ENCODE measurements around the gene COX8A. TPM values are rescaled to one million over a fixed set of nuclear protein-coding genes. Genes with fewer than 3 reads are reported as not detected.

COX8A gene
- total RNA-seq, 1 experiment from 2014 or later: 587 TPM

- TF ChIP-seq ZNF532 (CRISPR knock-in tag; IDR thresholded peaks at IDR 0.05; ENCODE audit: borderline replicate concordance): no peak
- 0 out of 2 replicates have a peak, but pooled peaks have one; percentile 66 for TF ChIP-seq ATF1 (CRISPR knock-in tag; IDR thresholded peaks at IDR 0.05)
- no peak for TF ChIP-seq ZMAT4 (CRISPR knock-in tag; IDR thresholded peaks at IDR 0.05)
- TF ChIP-seq NFYB (CRISPR knock-in tag; conservative IDR thresholded peaks at IDR 0.05; ENCODE audit: low read depth): no peak
- TF ChIP-seq ETV6 (CRISPR knock-in tag; IDR thresholded peaks at IDR 0.05): no peak; the same call in 1 of the 2 replicates
- 0 out of 2 replicates have a peak, but pooled peaks have one; percentile 59 for TF ChIP-seq ZNF138 (CRISPR knock-in tag; conservative IDR thresholded peaks at IDR 0.05)
- TF ChIP-seq ZBTB43 (CRISPR knock-in tag; IDR thresholded peaks at IDR 0.05): peak; percentile 20
- TF ChIP-seq IRF1 (CRISPR knock-in tag; IDR thresholded peaks at IDR 0.05): 0 out of 2 replicates have a peak, but pooled peaks have one; percentile 35
- TF ChIP-seq SOX15 (CRISPR knock-in tag; IDR thresholded peaks at IDR 0.05): no peak
- TF ChIP-seq JAZF1 (CRISPR knock-in tag; IDR thresholded peaks at IDR 0.05): no peak
- no peak for TF ChIP-seq KAT7 (CRISPR knock-in tag; IDR thresholded peaks at IDR 0.05; ENCODE audit: borderline replicate concordance)
- peak; percentile 93 for TF ChIP-seq ZNF416 (CRISPR knock-in tag; IDR thresholded peaks at IDR 0.05)
- TF ChIP-seq SMAD4 (CRISPR knock-in tag; IDR thresholded peaks at IDR 0.05): no peak
- TF ChIP-seq CREB1 (CRISPR knock-in tag; IDR thresholded peaks at IDR 0.05): no peak
These were observed 11.9 kb downstream of the COX8A start, which contains the start of gene OTUB1 (continued) for GRCh38 chr11:63986156-63986931.

GRCh38 chr11:63986932-63987513 lies 12.6 kb downstream of the COX8A start:
- H3K27me3 Mint-ChIP-seq (ENCODE audit: low read depth): no peaks in the 10 kb centered on the region
- no peaks in the 10 kb centered on the region for H3K9me3 Mint-ChIP-seq
- ChIA-PET POLR2A (interaction anchor here (0.5 kb wide), 1 partner anchor 386 kb away, joined by 3 read pairs; no protein-coding TSS in a partner anchor), CTCF (interaction anchor here (1.3 to 1.5 kb wide), 3 partner anchors 12 to 15 kb away, joined by 3 to 5 read pairs (median 4); no protein-coding TSS in a partner anchor)
- H3K36me3 Mint-ChIP-seq: peaks cover 25% of the 10 kb centered on the region
- H3K4me1 Mint-ChIP-seq: peaks cover 21% of the 10 kb centered on the region
- peak overlapping the region; percentile 76 for H3K4me3 Mint-ChIP-seq
- no peak for ATAC-seq
- 0 out of 2 replicates have a peak overlapping the region, but pooled peaks have one; percentile 23 for H3K27ac Mint-ChIP-seq
- no peak for DNase-seq (ENCODE audit: low spot score)
- no peak for TF ChIP-seq CBFB (CRISPR knock-in tag; IDR thresholded peaks at IDR 0.05; ENCODE audit: low read depth)
- no peak for TF ChIP-seq CREB1 (CRISPR knock-in tag; IDR thresholded peaks at IDR 0.05)
- TF ChIP-seq ZNF263 (CRISPR knock-in tag; IDR thresholded peaks at IDR 0.05; ENCODE audit: low read depth): no peak
- TF ChIP-seq USF2 (CRISPR knock-in tag; IDR thresholded peaks at IDR 0.05): no peak
- no peak for TF ChIP-seq ERG (CRISPR knock-in tag; IDR thresholded peaks at IDR 0.05)
- no peak for TF ChIP-seq KAT7 (CRISPR knock-in tag; IDR thresholded peaks at IDR 0.05; ENCODE audit: borderline replicate concordance)
- no peak for TF ChIP-seq SMAD3 (CRISPR knock-in tag; IDR thresholded peaks at IDR 0.05; ENCODE audit: borderline replicate concordance)
- TF ChIP-seq ATF3 (CRISPR knock-in tag; conservative IDR thresholded peaks at IDR 0.05): no peak
- TF ChIP-seq ZNF281 (CRISPR knock-in tag; IDR thresholded peaks at IDR 0.05): no peak
- TF ChIP-seq FOXK1 (CRISPR knock-in tag; IDR thresholded peaks at IDR 0.05): no peak
